Measurements from ENCODE around the gene ATRNL1. TPM values are rescaled to one million over a fixed set of nuclear protein-coding genes. Genes with fewer than 3 reads are reported as not detected.

Gene ATRNL1
- total RNA-seq, 1 experiment from 2014 or later: not detected

DNA sequence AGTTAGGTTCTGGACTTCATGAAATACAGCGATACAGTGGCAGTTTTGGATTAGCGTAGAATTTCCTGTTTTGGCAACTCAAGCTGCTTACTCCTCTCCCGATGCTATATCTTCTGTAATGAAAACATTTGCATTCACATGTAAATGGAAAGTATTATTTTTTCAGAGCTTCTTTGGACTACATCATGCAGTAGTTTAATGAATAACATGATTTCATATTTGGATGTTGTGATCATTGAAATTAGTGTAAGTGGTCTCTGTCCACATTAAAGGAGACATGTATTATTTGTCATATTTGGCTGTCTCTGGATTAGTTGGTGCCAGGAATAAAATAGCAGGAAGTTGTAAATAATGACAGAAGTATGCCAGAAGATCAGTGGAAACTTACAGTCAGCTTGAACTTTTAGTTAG is 848.2 kb downstream of the ATRNL1 start:
- intact Hi-C loops (cut with micrococcal nuclease; ENCODE audit: unreplicated experiment): no loop called here
- BruUV-seq (replicated peaks): no TSS peak
- Mint-ChIP-seq H3K9me3 (ENCODE audit: unreplicated experiment) (peaks cover 37% of the 10 kb centered on the region), H3K36me3 (ENCODE audit: insufficient read depth, unreplicated experiment) (peaks cover 6% of the 10 kb centered on the region), H3K27ac (ENCODE audit: unreplicated experiment) (no peak overlapping the region), H3K4me3 (ENCODE audit: unreplicated experiment) (no peak overlapping the region), H3K27me3 (ENCODE audit: insufficient read depth, unreplicated experiment) (no peaks in the 10 kb centered on the region), H3K4me1 (ENCODE audit: low read depth, unreplicated experiment) (peaks cover 23% of the 10 kb centered on the region)
- ChIA-PET POLR2A (no interaction called here), CTCF (no interaction called here)
- Histone ChIP-seq H3K9me3 (no peaks in the 10 kb centered on the region), H3K4me3 (ENCODE audit: low read depth, low read length) (no peak overlapping the region), H3K27me3 (replicated peaks; ENCODE audit: control insufficient read depth, insufficient read depth, low read length) (no peaks in the 10 kb centered on the region; the same call in 1 of the 2 replicates), H3K4me1 (peaks cover 15% of the 10 kb centered on the region), H3K36me3 (ENCODE audit: control insufficient read depth, insufficient read depth, low read length) (no peaks in the 10 kb centered on the region)
- DNase-seq: no peak
- TF ChIP-seq, protein P1, sequence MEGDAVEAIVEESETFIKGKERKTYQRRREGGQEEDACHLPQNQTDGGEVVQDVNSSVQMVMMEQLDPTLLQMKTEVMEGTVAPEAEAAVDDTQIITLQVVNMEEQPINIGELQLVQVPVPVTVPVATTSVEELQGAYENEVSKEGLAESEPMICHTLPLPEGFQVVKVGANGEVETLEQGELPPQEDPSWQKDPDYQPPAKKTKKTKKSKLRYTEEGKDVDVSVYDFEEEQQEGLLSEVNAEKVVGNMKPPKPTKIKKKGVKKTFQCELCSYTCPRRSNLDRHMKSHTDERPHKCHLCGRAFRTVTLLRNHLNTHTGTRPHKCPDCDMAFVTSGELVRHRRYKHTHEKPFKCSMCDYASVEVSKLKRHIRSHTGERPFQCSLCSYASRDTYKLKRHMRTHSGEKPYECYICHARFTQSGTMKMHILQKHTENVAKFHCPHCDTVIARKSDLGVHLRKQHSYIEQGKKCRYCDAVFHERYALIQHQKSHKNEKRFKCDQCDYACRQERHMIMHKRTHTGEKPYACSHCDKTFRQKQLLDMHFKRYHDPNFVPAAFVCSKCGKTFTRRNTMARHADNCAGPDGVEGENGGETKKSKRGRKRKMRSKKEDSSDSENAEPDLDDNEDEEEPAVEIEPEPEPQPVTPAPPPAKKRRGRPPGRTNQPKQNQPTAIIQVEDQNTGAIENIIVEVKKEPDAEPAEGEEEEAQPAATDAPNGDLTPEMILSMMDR (IDR thresholded peaks at IDR 0.05; ENCODE audit: insufficient read depth in 1 of 2, low read depth in 1 of 2, low read length in 1 of 2, severe bottlenecking in 1 of 2, unreplicated experiment in 1 of 2): no peak

DNA sequence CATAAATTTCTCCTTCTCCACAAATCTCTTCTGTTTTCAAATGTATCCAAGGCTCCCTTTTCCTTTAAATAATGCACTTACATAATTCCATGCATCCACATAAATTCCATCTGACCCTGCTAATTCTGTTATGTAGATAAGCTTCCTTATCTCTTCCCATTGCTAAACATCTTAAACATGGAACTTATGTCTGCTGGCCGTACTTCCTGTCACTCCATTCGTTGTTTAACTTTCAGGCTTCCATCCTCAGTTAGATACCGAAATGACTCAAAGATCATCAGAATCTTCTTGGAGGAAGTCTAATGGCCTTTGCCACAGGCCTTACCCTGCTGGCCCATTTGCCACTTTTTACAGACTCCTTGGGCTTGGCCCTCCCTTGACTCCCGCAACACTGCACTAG is 848.9 kb downstream of the ATRNL1 start:
- Mint-ChIP-seq H3K4me1 (ENCODE audit: low read depth, unreplicated experiment) (peaks cover 18% of the 10 kb centered on the region), H3K9me3 (ENCODE audit: unreplicated experiment) (peaks cover 37% of the 10 kb centered on the region), H3K36me3 (ENCODE audit: insufficient read depth, unreplicated experiment) (peaks cover 6% of the 10 kb centered on the region), H3K27ac (ENCODE audit: unreplicated experiment) (no peak overlapping the region), H3K4me3 (ENCODE audit: unreplicated experiment) (no peak overlapping the region), H3K27me3 (ENCODE audit: insufficient read depth, unreplicated experiment) (no peaks in the 10 kb centered on the region)
- no peaks in the 10 kb centered on the region for H3K9me3 ChIP-seq
- BruUV-seq (replicated peaks): no TSS peak
- no peaks in the 10 kb centered on the region; the same call in 1 of the 2 replicates for H3K27me3 ChIP-seq (replicated peaks; ENCODE audit: control insufficient read depth, insufficient read depth, low read length)
- POLR2A ChIA-PET: no interaction called here
- H3K36me3 ChIP-seq (ENCODE audit: control insufficient read depth, insufficient read depth, low read length): no peaks in the 10 kb centered on the region
- no peak overlapping the region for H3K4me3 ChIP-seq (ENCODE audit: low read depth, low read length)
- TF ChIP-seq, protein P1 (IDR thresholded peaks at IDR 0.05; ENCODE audit: insufficient read depth in 1 of 2, low read depth in 1 of 2, low read length in 1 of 2, severe bottlenecking in 1 of 2, unreplicated experiment in 1 of 2): no peak
- peaks cover 22% of the 10 kb centered on the region for H3K4me1 ChIP-seq
- intact Hi-C loops (cut with micrococcal nuclease; ENCODE audit: unreplicated experiment): no loop called here
- DNase-seq: no peak
- CTCF ChIA-PET: no interaction called here

DNA sequence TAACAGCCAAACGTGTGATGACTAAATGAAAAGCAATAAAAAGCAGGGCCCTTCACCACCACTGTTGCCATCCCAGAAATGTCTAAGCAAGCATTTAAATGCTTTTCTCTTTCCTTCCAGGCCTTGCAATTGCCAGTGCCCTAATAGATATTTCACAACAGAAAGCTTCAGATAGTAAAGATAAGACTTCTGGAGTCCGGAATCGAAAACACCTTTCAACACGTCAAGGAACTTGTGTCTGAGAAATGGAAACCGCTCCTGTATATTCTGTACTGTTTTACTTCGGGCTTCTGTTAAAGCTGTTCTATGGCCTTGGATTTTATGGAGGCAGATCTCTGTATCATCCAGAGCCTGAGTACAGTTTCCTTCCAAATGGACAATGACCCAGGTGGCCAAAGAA is 851.4 kb downstream of the ATRNL1 start:
- ChIA-PET POLR2A (no interaction called here), CTCF (no interaction called here)
- no peaks in the 10 kb centered on the region for H3K36me3 ChIP-seq (ENCODE audit: control insufficient read depth, insufficient read depth, low read length)
- no peaks in the 10 kb centered on the region for H3K27me3 ChIP-seq (replicated peaks; ENCODE audit: control insufficient read depth, insufficient read depth, low read length)
- TF ChIP-seq, protein P1 (IDR thresholded peaks at IDR 0.05; ENCODE audit: insufficient read depth in 1 of 2, low read depth in 1 of 2, low read length in 1 of 2, severe bottlenecking in 1 of 2, unreplicated experiment in 1 of 2): no peak
- H3K4me1 ChIP-seq: peaks cover 37% of the 10 kb centered on the region
- Mint-ChIP-seq H3K27ac (ENCODE audit: unreplicated experiment) (no peak overlapping the region), H3K27me3 (ENCODE audit: insufficient read depth, unreplicated experiment) (no peaks in the 10 kb centered on the region), H3K9me3 (ENCODE audit: unreplicated experiment) (peaks cover 37% of the 10 kb centered on the region), H3K4me1 (ENCODE audit: low read depth, unreplicated experiment) (peaks cover 18% of the 10 kb centered on the region), H3K36me3 (ENCODE audit: insufficient read depth, unreplicated experiment) (peaks cover 6% of the 10 kb centered on the region), H3K4me3 (ENCODE audit: unreplicated experiment) (no peak overlapping the region)
- no TSS peak for BruUV-seq (replicated peaks)
- no peaks in the 10 kb centered on the region for H3K9me3 ChIP-seq
- no peak for DNase-seq
- H3K4me3 ChIP-seq (ENCODE audit: low read depth, low read length): no peak overlapping the region
- intact Hi-C loops (cut with micrococcal nuclease; ENCODE audit: unreplicated experiment): no loop called here

Data from Caco-2 (cell line).